Fibroblast of skin of left quadriceps (primary cell): ENCODE results near the gene ACSF2.

Source experiments
- DNase-seq, 2 experiments: peaks; one replicate each; pipeline ENCODE4 v3.0.0-alpha.2; 2013; ENCODE audit warnings: low read depth in 2 of 2

The ACSF2 gene

GRCh38 chr17:50521514-50521913 is 95.5 kb downstream of the ACSF2 start:
- no peak for DNase-seq

- no peak for DNase-seq
Observed at GRCh38 chr17:50522766-50523165, 96.7 kb downstream of the ACSF2 start.

- no peak for DNase-seq
Observed at GRCh38 chr17:50523208-50523607, 97.2 kb downstream of the ACSF2 start.
